ENCODE measurements around the gene CALML5. TPM values are rescaled to one million over a fixed set of nuclear protein-coding genes. Genes with fewer than 3 reads are reported as not detected.

Gene CALML5
- total RNA-seq, 1 donor from 2014 or later = not detected

- intact Hi-C loops (cut with micrococcal nuclease) = no loop called here
Measured at GRCh38 chr10:5534051-5534821, 34.9 kb upstream of the CALML5 start.

- intact Hi-C loops (cut with micrococcal nuclease) = no loop called here
Measured at GRCh38 chr10:5533098-5533731, 33.8 kb upstream of the CALML5 start.

DNA sequence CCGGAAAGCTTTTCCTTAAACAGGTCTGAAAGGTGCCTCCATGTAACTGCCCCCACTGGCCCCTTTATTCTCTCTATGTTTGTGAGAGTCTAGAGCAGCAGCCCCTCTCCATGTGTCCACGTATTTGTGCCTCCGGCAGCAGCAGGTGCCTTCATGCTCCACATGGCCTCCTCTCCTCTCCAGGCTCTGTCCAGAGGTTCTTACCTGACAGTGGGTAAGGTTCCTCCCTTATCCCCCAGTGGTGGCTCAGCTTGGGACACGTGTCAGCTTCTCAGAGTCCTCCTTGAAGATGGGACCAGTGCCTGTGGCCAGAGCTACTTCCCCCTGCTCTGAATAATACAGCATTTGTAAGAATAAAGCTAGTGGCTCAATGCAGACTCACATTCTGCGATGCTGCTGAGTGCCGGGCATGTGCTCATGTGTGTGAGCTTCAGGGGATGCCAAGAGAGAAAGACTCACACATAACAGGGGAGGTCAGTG lies 33.3 kb upstream of the CALML5 start:
- intact Hi-C loops (cut with micrococcal nuclease) = no loop called here

GRCh38 chr10:5532307-5532605 lies 32.9 kb upstream of the CALML5 start:
- intact Hi-C loops (cut with micrococcal nuclease) = no loop called here

GRCh38 chr10:5531558-5532306 lies 32.4 kb upstream of the CALML5 start:
- intact Hi-C loops (cut with micrococcal nuclease) = no loop called here

- intact Hi-C loops (cut with micrococcal nuclease) = no loop called here
Measured at GRCh38 chr10:5530846-5531557, 31.6 kb upstream of the CALML5 start.

DNA sequence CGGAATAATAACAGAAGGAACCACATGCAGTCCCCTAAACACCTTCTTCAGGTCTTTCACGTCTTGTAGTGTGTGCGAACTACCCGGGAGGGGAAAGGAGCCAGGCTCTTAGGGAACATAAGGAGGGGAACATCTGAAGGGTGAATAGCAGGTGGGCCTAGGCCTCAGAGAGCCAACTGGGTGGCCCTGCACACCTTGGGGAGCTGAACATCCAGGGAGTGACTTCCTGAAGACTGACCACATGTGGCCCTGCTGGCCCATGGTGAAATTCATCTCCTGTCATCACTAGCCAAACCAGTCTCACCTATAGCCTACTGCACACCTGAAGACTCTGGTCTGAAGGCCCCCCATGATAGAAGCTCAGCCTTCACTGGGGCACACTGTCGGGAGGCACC lies 31.0 kb upstream of the CALML5 start:
- intact Hi-C loops (cut with micrococcal nuclease) = no loop called here

GRCh38 chr10:5529702-5530411 lies 30.5 kb upstream of the CALML5 start:
- intact Hi-C loops (cut with micrococcal nuclease) = no loop called here

- intact Hi-C loops (cut with micrococcal nuclease) = no loop called here
Measured at GRCh38 chr10:5528989-5529701, 29.8 kb upstream of the CALML5 start.

GRCh38 chr10:5527332-5528200 lies 28.2 kb upstream of the CALML5 start:
- intact Hi-C loops (cut with micrococcal nuclease) = no loop called here

- intact Hi-C loops (cut with micrococcal nuclease) = no loop called here
Measured at GRCh38 chr10:5526691-5527331, 27.4 kb upstream of the CALML5 start.

DNA sequence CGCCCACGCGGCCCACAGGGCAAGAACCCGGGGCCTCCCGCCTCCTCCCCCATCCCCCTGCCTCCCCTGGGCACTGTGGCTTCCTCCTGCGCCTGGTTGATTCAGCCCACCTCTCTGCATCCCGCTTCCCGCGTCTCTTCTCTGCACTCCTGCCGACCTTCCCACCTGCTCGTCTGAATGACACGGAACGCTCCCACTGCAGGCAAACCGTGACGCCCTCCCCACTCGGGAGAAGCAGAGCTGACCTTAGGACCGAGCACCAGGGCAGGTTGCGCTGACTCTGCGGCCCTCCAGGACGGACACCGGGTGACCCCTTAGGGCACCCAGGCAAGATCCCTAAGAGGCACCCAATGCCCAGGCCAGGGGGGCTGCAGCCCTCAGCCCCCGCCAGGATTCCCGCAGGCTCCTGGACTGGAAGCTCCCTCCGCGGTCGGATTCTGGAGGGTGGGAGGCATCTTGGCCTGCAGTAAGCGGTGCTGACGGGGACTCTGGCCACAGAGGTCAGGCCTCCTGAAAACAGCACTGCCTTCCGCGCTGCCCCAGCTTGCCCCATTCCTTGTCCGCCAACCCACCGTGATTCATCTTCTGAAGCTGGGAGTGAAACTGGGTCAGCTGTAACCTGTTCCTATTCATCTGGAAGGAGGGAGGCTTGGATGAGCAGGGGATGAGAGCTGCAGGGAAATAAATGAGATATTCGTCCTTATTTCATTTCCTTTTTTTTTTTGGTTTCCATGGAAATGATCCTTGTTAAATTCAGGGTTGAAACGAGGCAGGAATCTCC lies 26.4 kb upstream of the CALML5 start:
- intact Hi-C loops (cut with micrococcal nuclease) = no loop called here

DNA sequence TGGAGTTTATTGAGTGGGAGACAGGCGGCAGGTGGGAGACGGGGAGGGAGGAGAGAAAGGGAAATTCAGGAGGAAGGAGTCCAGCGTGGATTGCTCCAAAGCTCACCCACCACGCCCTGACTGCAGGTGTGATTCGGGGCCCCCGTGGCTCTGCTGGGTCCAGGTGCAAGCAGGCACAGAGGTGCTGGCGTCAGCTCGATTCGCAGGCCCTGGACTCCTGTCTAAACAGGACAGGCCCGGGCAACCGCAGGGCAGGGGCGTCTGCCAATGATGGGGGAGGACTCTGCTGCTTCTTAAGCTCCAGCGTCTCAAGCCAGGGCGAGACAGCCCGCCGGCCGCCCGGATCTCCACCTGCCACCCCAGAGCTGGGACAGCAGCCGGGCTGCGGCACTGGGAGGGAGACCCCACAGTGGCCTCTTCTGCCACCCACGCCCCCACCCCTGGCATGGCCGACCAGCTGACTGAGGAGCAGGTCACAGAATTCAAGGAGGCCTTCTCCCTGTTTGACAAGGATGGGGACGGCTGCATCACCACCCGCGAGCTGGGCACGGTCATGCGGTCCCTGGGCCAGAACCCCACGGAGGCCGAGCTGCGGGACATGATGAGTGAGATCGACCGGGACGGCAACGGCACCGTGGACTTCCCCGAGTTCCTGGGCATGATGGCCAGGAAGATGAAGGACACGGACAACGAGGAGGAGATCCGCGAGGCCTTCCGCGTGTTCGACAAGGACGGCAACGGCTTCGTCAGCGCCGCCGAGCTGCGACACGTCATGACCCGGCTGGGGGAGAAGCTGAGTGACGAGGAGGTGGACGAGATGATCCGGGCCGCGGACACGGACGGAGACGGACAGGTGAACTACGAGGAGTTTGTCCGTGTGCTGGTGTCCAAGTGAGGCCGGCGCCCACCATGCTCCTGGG lies 25.5 kb upstream of the CALML5 start, which contains the start of gene CALML3:
Gene CALML3, plus strand, starts transcription at position 321 of the 920 bp plus-strand sequence. Its CDS starts 125 bp downstream, at position 446.
- intact Hi-C loops (cut with micrococcal nuclease) = no loop called here

DNA sequence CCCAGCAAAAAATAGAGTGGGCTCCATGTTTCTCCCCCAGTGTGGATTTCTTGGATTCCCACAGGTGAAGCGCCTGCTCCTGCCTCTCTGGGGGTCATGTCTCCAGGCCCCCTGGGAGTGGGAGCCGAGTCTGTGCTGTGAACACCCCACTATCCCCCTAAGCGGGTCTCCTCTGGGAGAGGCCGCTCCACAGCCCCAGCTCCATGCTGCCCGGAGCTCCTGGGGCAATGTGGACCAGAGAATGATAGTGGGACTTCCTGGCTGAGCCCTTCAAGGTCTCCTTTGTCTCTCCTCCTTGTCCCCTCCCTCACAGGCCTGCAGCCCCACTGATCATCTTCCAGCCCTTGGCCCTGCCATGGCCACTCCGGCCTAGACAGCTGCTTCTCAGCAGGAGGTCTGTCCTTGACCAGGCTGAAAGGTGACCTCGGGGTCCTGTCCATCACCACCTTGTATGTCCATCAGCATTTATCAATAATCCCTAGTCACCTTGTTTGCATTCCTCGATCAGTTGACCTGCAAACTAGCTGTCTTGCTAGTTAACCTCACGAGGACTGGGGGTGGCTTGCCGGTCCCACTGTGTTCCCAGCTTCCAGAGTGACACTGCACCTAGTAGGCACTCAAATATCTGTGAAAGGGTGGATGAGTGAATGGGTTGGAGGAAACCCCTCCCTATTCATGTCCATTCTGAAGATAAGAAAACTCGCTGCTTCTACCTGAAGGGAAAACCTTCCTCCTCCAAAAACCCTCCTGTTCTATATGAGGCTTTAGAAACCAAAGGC lies 24.6 kb upstream of the CALML5 start:
- intact Hi-C loops (cut with micrococcal nuclease) = no loop called here

GRCh38 chr10:5522913-5523560 lies 23.7 kb upstream of the CALML5 start:
- intact Hi-C loops (cut with micrococcal nuclease) = no loop called here

GRCh38 chr10:5519054-5519453 lies 19.7 kb upstream of the CALML5 start:
- intact Hi-C loops (cut with micrococcal nuclease) = no loop called here
